Measurements from ENCODE around the gene BCAN. TPM values are rescaled to one million over a fixed set of nuclear protein-coding genes. Genes with fewer than 3 reads are reported as not detected.

Gene BCAN
- total RNA-seq, 4 donors from 2014 or later = 0.50 to 5.0 (median 1.9) TPM; not detected in 1

- WGBS, 2 donors (ENCODE audit: low coverage in 1 of 2) = 71 to 86% methylated on average over 1 to 6 of the region's 10 CpGs
- Histone ChIP-seq H3K36me3 (no peaks in the 10 kb centered on the region), H3K27me3 (peaks cover 97% of the 10 kb centered on the region), H3K27ac (no peak overlapping the region), H3K9me3 (no peaks in the 10 kb centered on the region), H3K4me3 (no peak overlapping the region), H3K4me1 (peaks cover 0 to 4% (median under 1%) of the 10 kb centered on the region in 3 donors)
- no peak for ATAC-seq
- no peak for TF ChIP-seq EP300 (IDR thresholded peaks at IDR 0.05)
- no peak for TF ChIP-seq POLR2A (IDR thresholded peaks at IDR 0.05)
- no peak for TF ChIP-seq POLR2AphosphoS5 (IDR thresholded peaks at IDR 0.05)
- TF ChIP-seq, protein P1, sequence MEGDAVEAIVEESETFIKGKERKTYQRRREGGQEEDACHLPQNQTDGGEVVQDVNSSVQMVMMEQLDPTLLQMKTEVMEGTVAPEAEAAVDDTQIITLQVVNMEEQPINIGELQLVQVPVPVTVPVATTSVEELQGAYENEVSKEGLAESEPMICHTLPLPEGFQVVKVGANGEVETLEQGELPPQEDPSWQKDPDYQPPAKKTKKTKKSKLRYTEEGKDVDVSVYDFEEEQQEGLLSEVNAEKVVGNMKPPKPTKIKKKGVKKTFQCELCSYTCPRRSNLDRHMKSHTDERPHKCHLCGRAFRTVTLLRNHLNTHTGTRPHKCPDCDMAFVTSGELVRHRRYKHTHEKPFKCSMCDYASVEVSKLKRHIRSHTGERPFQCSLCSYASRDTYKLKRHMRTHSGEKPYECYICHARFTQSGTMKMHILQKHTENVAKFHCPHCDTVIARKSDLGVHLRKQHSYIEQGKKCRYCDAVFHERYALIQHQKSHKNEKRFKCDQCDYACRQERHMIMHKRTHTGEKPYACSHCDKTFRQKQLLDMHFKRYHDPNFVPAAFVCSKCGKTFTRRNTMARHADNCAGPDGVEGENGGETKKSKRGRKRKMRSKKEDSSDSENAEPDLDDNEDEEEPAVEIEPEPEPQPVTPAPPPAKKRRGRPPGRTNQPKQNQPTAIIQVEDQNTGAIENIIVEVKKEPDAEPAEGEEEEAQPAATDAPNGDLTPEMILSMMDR (IDR thresholded peaks at IDR 0.05) = no peak
Measured at GRCh38 chr1:156647351-156647750, 5.4 kb downstream of the BCAN start.

DNA sequence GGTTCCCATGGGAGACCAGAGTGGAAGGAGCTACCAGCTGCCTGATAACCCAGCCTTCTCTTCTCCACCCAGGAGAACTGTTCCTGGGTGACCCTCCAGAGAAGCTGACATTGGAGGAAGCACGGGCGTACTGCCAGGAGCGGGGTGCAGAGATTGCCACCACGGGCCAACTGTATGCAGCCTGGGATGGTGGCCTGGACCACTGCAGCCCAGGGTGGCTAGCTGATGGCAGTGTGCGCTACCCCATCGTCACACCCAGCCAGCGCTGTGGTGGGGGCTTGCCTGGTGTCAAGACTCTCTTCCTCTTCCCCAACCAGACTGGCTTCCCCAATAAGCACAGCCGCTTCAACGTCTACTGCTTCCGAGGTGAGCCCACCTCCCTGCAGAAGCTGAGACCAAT, 6.6 kb downstream of the BCAN start:
- no peak for ATAC-seq
- Histone ChIP-seq H3K9me3 (no peaks in the 10 kb centered on the region), H3K4me1 (no peaks in the 10 kb centered on the region), H3K27me3 (peaks cover 97% of the 10 kb centered on the region), H3K36me3 (no peaks in the 10 kb centered on the region), H3K27ac (no peak overlapping the region), H3K4me3 (no peak overlapping the region)
- TF ChIP-seq EP300 (IDR thresholded peaks at IDR 0.05) (no peak), POLR2A (IDR thresholded peaks at IDR 0.05) (no peak), POLR2AphosphoS5 (IDR thresholded peaks at IDR 0.05) (no peak)
- TF ChIP-seq, protein P1 (IDR thresholded peaks at IDR 0.05) = no peak
- 70% methylated on average over 2 of the region's 10 CpGs; no CpG with 5 or more reads in 1 of the 2 donors for WGBS, 2 donors (ENCODE audit: low coverage in 1 of 2)

DNA sequence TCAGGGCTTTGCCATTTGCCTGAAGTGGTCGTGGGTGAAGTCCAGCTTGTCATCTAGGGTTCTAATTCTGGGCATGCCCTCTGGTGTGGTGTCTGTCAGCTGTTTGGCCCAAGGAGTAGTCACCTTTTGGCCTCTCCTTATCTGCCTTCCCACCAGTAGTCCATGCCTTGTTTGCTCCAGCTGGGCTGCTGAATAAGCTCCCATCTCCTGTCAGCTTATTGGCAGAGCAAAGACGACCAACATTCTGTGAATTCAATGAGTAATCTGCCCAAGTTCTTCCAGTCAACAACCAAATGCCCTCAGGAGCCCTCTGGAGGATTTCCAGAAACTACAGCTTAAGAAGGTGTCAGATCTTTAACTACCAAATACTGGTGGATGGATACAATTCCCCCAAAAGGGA, 7.0 kb downstream of the BCAN start:
- H3K9me3 ChIP-seq = no peaks in the 10 kb centered on the region
- WGBS, 2 donors (ENCODE audit: low coverage in 1 of 2) = 14% methylated on average over 1 of the region's 2 CpGs; no CpG with 5 or more reads in 1 of the 2 donors
- H3K4me1 ChIP-seq = no peaks in the 10 kb centered on the region
- TF ChIP-seq POLR2AphosphoS5 (IDR thresholded peaks at IDR 0.05) = no peak
- no peak for TF ChIP-seq POLR2A (IDR thresholded peaks at IDR 0.05)
- no peak for TF ChIP-seq EP300 (IDR thresholded peaks at IDR 0.05)
- TF ChIP-seq, protein P1 (IDR thresholded peaks at IDR 0.05) = no peak
- no peak for ATAC-seq
- H3K36me3 ChIP-seq = no peaks in the 10 kb centered on the region
- H3K4me3 ChIP-seq = no peak overlapping the region
- H3K27me3 ChIP-seq = peaks cover 97% of the 10 kb centered on the region
- H3K27ac ChIP-seq = no peak overlapping the region

DNA sequence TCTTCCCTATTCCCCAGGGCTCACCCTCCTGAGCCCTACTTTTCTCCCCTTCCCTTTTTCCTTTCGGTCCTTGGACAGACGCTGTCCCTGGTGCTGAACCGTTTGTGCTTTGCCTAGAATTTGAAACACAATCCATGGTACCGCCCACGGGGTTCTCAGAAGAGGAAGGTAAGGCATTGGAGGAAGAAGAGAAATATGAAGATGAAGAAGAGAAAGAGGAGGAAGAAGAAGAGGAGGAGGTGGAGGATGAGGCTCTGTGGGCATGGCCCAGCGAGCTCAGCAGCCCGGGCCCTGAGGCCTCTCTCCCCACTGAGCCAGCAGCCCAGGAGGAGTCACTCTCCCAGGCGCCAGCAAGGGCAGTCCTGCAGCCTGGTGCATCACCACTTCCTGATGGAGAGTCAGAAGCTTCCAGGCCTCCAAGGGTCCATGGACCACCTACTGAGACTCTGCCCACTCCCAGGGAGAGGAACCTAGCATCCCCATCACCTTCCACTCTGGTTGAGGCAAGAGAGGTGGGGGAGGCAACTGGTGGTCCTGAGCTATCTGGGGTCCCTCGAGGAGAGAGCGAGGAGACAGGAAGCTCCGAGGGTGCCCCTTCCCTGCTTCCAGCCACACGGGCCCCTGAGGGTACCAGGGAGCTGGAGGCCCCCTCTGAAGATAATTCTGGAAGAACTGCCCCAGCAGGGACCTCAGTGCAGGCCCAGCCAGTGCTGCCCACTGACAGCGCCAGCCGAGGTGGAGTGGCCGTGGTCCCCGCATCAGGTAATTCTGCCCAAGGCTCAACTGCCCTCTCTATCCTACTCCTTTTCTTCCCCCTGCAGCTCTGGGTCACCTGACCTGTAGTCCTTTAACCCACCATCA, 10.4 kb downstream of the BCAN start:
- H3K9me3 ChIP-seq = no peaks in the 10 kb centered on the region
- 39 to 40% methylated on average over 9 to 10 of the region's 16 CpGs for WGBS, 2 donors (ENCODE audit: low coverage in 1 of 2)
- ATAC-seq = no peak
- no peak overlapping the region for H3K4me3 ChIP-seq
- peaks cover 94% of the 10 kb centered on the region for H3K27me3 ChIP-seq
- H3K27ac ChIP-seq = no peak overlapping the region
- peaks cover 0 to 12% (median 9%) of the 10 kb centered on the region in 3 donors for H3K4me1 ChIP-seq
- TF ChIP-seq, protein P1 (IDR thresholded peaks at IDR 0.05) = no peak
- no peak for TF ChIP-seq POLR2AphosphoS5 (IDR thresholded peaks at IDR 0.05)
- TF ChIP-seq POLR2A (IDR thresholded peaks at IDR 0.05) = no peak
- TF ChIP-seq EP300 (IDR thresholded peaks at IDR 0.05) = no peak
- no peaks in the 10 kb centered on the region for H3K36me3 ChIP-seq

GRCh38 chr1:156652992-156653355, 11.1 kb downstream of the BCAN start:
- peaks cover 0 to 18% (median 14%) of the 10 kb centered on the region in 3 donors for H3K4me1 ChIP-seq
- TF ChIP-seq, protein P1 (IDR thresholded peaks at IDR 0.05) = no peak
- TF ChIP-seq POLR2A (IDR thresholded peaks at IDR 0.05) (no peak), POLR2AphosphoS5 (IDR thresholded peaks at IDR 0.05) (no peak), EP300 (IDR thresholded peaks at IDR 0.05) (no peak)
- no peaks in the 10 kb centered on the region for H3K9me3 ChIP-seq
- 80 to 100% methylated on average over 1 to 9 of the region's 9 CpGs for WGBS, 2 donors (ENCODE audit: low coverage in 1 of 2)
- H3K4me3 ChIP-seq = no peak overlapping the region
- peaks cover 91% of the 10 kb centered on the region for H3K27me3 ChIP-seq
- no peak overlapping the region for H3K27ac ChIP-seq
- ATAC-seq = no peak
- no peaks in the 10 kb centered on the region for H3K36me3 ChIP-seq

Measured in gastroesophageal sphincter (tissue), 4 donors.